Upper lobe of left lung (tissue), 6 donors: ENCODE data around the gene CEP97. TPM values are rescaled to one million over a fixed set of nuclear protein-coding genes. Genes with fewer than 3 reads are reported as not detected.

ENCODE experiments used
- ATAC-seq, 2 donors: fragments of 200-7000 bp; cut with Tn5 transposase; one replicate each; pipeline ENCODE4 v1.9.1; 2022; ENCODE audit warnings: mild to moderate bottlenecking in 2 of 2, moderate library complexity in 2 of 2; ENCODE audit not compliant: low FRiP score in 2 of 2
- DNase-seq, 2 donors: peaks; one replicate each; pipeline ENCODE4 v3.0.0-alpha.2; 2019 to 2020
- H3K27ac ChIP-seq, 4 donors: fragments of 200-600 bp; sonication (generic); one replicate each; pipeline ENCODE4 v1.5.1; 2016 to 2019
- H3K27me3 ChIP-seq, 4 donors: fragments of 200-600 bp; sonication (generic); one replicate each; pipeline ENCODE4 v1.5.1; 2017 to 2019
- H3K36me3 ChIP-seq, 4 donors: fragments of 200-600 bp; sonication (generic); one replicate each; pipeline ENCODE4 v1.5.1; 2016 to 2019
- H3K4me1 ChIP-seq, 4 donors: fragments of 200-600 bp; sonication (generic); one replicate each; pipeline ENCODE4 v1.5.1; 2018 to 2019
- H3K4me3 ChIP-seq, 4 donors: fragments of 200-600 bp; sonication (generic); one replicate each; pipeline ENCODE4 v1.5.1; 2017 to 2019; ENCODE audit warnings: mild to moderate bottlenecking in 2 of 4, moderate library complexity in 1 of 4
- H3K9me3 ChIP-seq, 4 donors: fragments of 200-600 bp; sonication (generic); one replicate each; pipeline ENCODE4 v1.5.1; 2018 to 2019
- CTCF ChIP-seq, 6 experiments: fragments of 450-650 bp in 4 of 6; fragments of 200-600 bp in 2 of 6; sonication (generic) in 2 of 6; IDR thresholded peaks; one replicate each; pipeline ENCODE4 v1.5.1; 2016 to 2019; ENCODE audit warnings: antibody characterized with exemption in 6 of 6
- EP300 ChIP-seq, 4 donors: sonication (generic); formaldehyde crosslinking; IDR thresholded peaks; one replicate each; pipeline ENCODE4 v1.5.1; 2017; ENCODE audit warnings: antibody characterized with exemption in 4 of 4, control low read depth in 2 of 4
- POLR2A ChIP-seq, 4 donors: fragments of 450-650 bp; IDR thresholded peaks; one replicate each; pipeline ENCODE4 v1.5.1; 2016 to 2017; ENCODE audit warnings: antibody characterized with exemption in 4 of 4, mild to moderate bottlenecking in 2 of 4
- POLR2AphosphoS5 ChIP-seq, 2 donors: sonication (generic); formaldehyde crosslinking; IDR thresholded peaks; one replicate each; pipeline ENCODE4 v1.5.1; 2017; ENCODE audit warnings: antibody characterized with exemption in 2 of 2
- WGBS, 2 donors: methylation state at CpG; one replicate each; pipeline ENCODE4 v1.1.5; 2017 to 2018; 5-methylcytosine and 5-hydroxymethylcytosine counted together
- total RNA-seq, 6 donors: library from RNA; depleted of rRNA in 4 of 6; stranded (reverse); fragments of >200 nt in 4 of 6; gene quantifications; one replicate each; pipeline versions ENCODE4 v1.1.0 to v1.2.1, GENCODE V29; 2016 to 2021
- donor health status: DM: no; HTN: no; CAD: no; lungs with moderate emphysema.
- donor health status: DM: no; HTN: yes; CAD: no; lungs with severe emphysema.

The CEP97 gene
- total RNA-seq, 6 donors from 2014 or later = 4.7 to 14.9 (median 7.7) TPM

- peaks cover 0 to 4% (median 0%) of the 10 kb centered on the region in 4 donors for H3K36me3 ChIP-seq
- H3K9me3 ChIP-seq = no peaks in the 10 kb centered on the region
- no peaks in the 10 kb centered on the region for H3K27me3 ChIP-seq
- ATAC-seq (no peak), DNase-seq (no peak)
- peak overlapping the region in 2 of 4 donors; percentile 35 to 63 for H3K27ac ChIP-seq
- no peak overlapping the region for H3K4me3 ChIP-seq
- 70 to 74% methylated on average over 7 of the region's 7 CpGs for WGBS, 2 donors
- TF ChIP-seq CTCF (IDR thresholded peaks at IDR 0.05) (no peak), EP300 (IDR thresholded peaks at IDR 0.05) (no peak), POLR2AphosphoS5 (IDR thresholded peaks at IDR 0.05) (no peak), POLR2A (IDR thresholded peaks at IDR 0.05) (no peak)
- H3K4me1 ChIP-seq = peaks cover 7 to 17% (median 12%) of the 10 kb centered on the region in 4 donors
Measured at GRCh38 chr3:101722394-101723173, 1.8 kb upstream of the CEP97 start.

GRCh38 chr3:101725194-101725889 lies 928 bp downstream of the CEP97 start:
- WGBS, 2 donors = 1% methylated on average over 13 to 14 of the region's 21 CpGs
- no peaks in the 10 kb centered on the region for H3K9me3 ChIP-seq
- no peak for TF ChIP-seq CTCF (IDR thresholded peaks at IDR 0.05)
- no peak for TF ChIP-seq POLR2A (IDR thresholded peaks at IDR 0.05)
- no peak for TF ChIP-seq EP300 (IDR thresholded peaks at IDR 0.05)
- TF ChIP-seq POLR2AphosphoS5 (IDR thresholded peaks at IDR 0.05) = no peak
- peak overlapping the region; percentile 67 to 90 (median 76) for H3K4me3 ChIP-seq
- H3K4me1 ChIP-seq = peaks cover 7 to 17% (median 12%) of the 10 kb centered on the region in 4 donors
- no peaks in the 10 kb centered on the region for H3K27me3 ChIP-seq
- H3K36me3 ChIP-seq = peaks cover 0 to 27% (median 10%) of the 10 kb centered on the region in 4 donors
- DNase-seq = peak in 1 of 2 donors; percentile 54
- peak overlapping the region; percentile 52 to 87 (median 74) for H3K27ac ChIP-seq
- peak; percentile 25 to 52 for ATAC-seq

GRCh38 chr3:101725890-101726275 lies 1.5 kb downstream of the CEP97 start:
- H3K4me3 ChIP-seq = peak overlapping the region in 3 of 4 donors; percentile 67 to 90 (median 74)
- H3K36me3 ChIP-seq = peaks cover 0 to 32% (median 10%) of the 10 kb centered on the region in 4 donors
- peak overlapping the region in 1 of 4 donors; percentile 87 for H3K27ac ChIP-seq
- no peak for DNase-seq
- no peaks in the 10 kb centered on the region for H3K9me3 ChIP-seq
- WGBS, 2 donors = 34 to 36% methylated on average over 3 of the region's 3 CpGs
- H3K4me1 ChIP-seq = peaks cover 7 to 17% (median 12%) of the 10 kb centered on the region in 4 donors
- H3K27me3 ChIP-seq = no peaks in the 10 kb centered on the region
- no peak for ATAC-seq
- no peak for TF ChIP-seq EP300 (IDR thresholded peaks at IDR 0.05)
- TF ChIP-seq POLR2AphosphoS5 (IDR thresholded peaks at IDR 0.05) = no peak
- no peak for TF ChIP-seq CTCF (IDR thresholded peaks at IDR 0.05)
- no peak for TF ChIP-seq POLR2A (IDR thresholded peaks at IDR 0.05)

- TF ChIP-seq CTCF (IDR thresholded peaks at IDR 0.05) (no peak), POLR2A (IDR thresholded peaks at IDR 0.05) (no peak), POLR2AphosphoS5 (IDR thresholded peaks at IDR 0.05) (no peak), EP300 (IDR thresholded peaks at IDR 0.05) (no peak)
Measured at GRCh38 chr3:101729586-101729985, 5.2 kb downstream of the CEP97 start.

More at GRCh38 chr3:101729586-101729985, 5.2 kb downstream of the CEP97 start:
- Histone ChIP-seq H3K4me3 (no peak overlapping the region), H3K27ac (no peak overlapping the region), H3K27me3 (no peaks in the 10 kb centered on the region), H3K4me1 (peaks cover 0 to 11% (median 6%) of the 10 kb centered on the region in 4 donors), H3K9me3 (no peaks in the 10 kb centered on the region), H3K36me3 (peaks cover 12 to 69% (median 29%) of the 10 kb centered on the region in 4 donors)
- DNase-seq = no peak
- no peak for ATAC-seq
- WGBS, 2 donors = 83 to 88% methylated on average over 5 of the region's 5 CpGs
